GM12872 (cell line): Measurements from ENCODE around the gene HSD3B7.

Experiments
- CTCF ChIP-seq: IDR thresholded peaks from 3 replicates; pipeline ENCODE4 v1.5.1; 2011; ENCODE audit warnings: low read depth, mild to moderate bottlenecking, low read length, moderate library complexity; ENCODE audit not compliant: insufficient read depth

The HSD3B7 gene

GRCh38 chr16:30953111-30953510 is 31.9 kb upstream of the HSD3B7 start:
- TF ChIP-seq CTCF = no peak

- peak; percentile 85 for TF ChIP-seq CTCF
These were observed 31.4 kb upstream of the HSD3B7 start for GRCh38 chr16:30953511-30954124.

- TF ChIP-seq CTCF = no peak
These were observed 30.0 kb upstream of the HSD3B7 start for GRCh38 chr16:30954993-30955392.

- peak; percentile 35; the same call in 2 of the 3 replicates for TF ChIP-seq CTCF
These were observed 28.2 kb upstream of the HSD3B7 start for GRCh38 chr16:30956601-30957455.

- TF ChIP-seq CTCF = no peak
These were observed 27.4 kb upstream of the HSD3B7 start, which contains the start of gene SETD1A for GRCh38 chr16:30957456-30958174. Gene SETD1A (plus strand): TSS chr16:30957754. CDS start chr16:30958732, 978 bp downstream.

GRCh38 chr16:30958175-30959079 is 26.6 kb upstream of the HSD3B7 start:
- no peak for TF ChIP-seq CTCF
